Mesenchymal stem cell (in vitro differentiated cells and primary cell): Measurements from ENCODE around the gene HBS1L.

Experiments
- DNase-seq: peaks from one replicate; pipeline ENCODE4 v3.0.0-alpha.2; 2013
- H2AFZ ChIP-seq: one replicate; pipeline ENCODE4 v1.6.1; 2013; ENCODE audit warnings: low read depth, mild to moderate bottlenecking, control low read depth, inconsistent platforms, low read length, moderate library complexity
- H2AK5ac ChIP-seq: 2 replicates; pipeline ENCODE4 v1.6.1; 2013; ENCODE audit warnings: low read length, moderate library complexity, mild to moderate bottlenecking, inconsistent platforms; ENCODE audit not compliant: severe bottlenecking
- H2BK120ac ChIP-seq: one replicate; pipeline ENCODE4 v1.6.1; 2013; ENCODE audit warnings: low read depth, mild to moderate bottlenecking, inconsistent platforms, low read length, moderate library complexity
- H2BK12ac ChIP-seq, 2 experiments: one replicate each; pipeline ENCODE4 v1.6.1; 2013; ENCODE audit warnings: inconsistent platforms in 2 of 2, low read length in 2 of 2, mild to moderate bottlenecking in 2 of 2, moderate library complexity in 2 of 2, control low read depth in 1 of 2
- H2BK15ac ChIP-seq: one replicate; pipeline ENCODE4 v1.6.1; 2013; ENCODE audit warnings: mild to moderate bottlenecking, low read depth, inconsistent platforms; ENCODE audit not compliant: poor library complexity, severe bottlenecking
- H2BK5ac ChIP-seq: 2 replicates; pipeline ENCODE4 v1.6.1; 2013; ENCODE audit warnings: low read depth, mild to moderate bottlenecking, low read length, control low read depth, inconsistent platforms; ENCODE audit not compliant: poor library complexity, severe bottlenecking
- H3K14ac ChIP-seq, 2 experiments: one replicate each; pipeline ENCODE4 v1.6.1; 2013; ENCODE audit warnings: inconsistent platforms in 2 of 2, low read length in 2 of 2, control low read depth in 1 of 2, mild to moderate bottlenecking in 1 of 2, moderate library complexity in 1 of 2
- H3K18ac ChIP-seq, 2 experiments: one replicate each; pipeline ENCODE4 v1.6.1; 2013; ENCODE audit warnings: inconsistent platforms in 2 of 2, low read length in 2 of 2, control low read depth in 1 of 2, low read depth in 1 of 2, mild to moderate bottlenecking in 1 of 2
- H3K23ac ChIP-seq, 2 experiments: one replicate each; pipeline ENCODE4 v1.6.1; 2013; ENCODE audit warnings: inconsistent platforms in 2 of 2, low read length in 2 of 2, mild to moderate bottlenecking in 2 of 2, moderate library complexity in 2 of 2, control low read depth in 1 of 2
- H3K27ac ChIP-seq: 2 replicates; pipeline ENCODE4 v1.5.1; 2013; ENCODE audit warnings: mild to moderate bottlenecking, moderate library complexity, low read length, control low read depth, inconsistent platforms; ENCODE audit not compliant: poor library complexity, severe bottlenecking
- H3K27me3 ChIP-seq, 2 experiments: 2 replicates each; pipeline versions ENCODE4 v1.6.1 to v1.7.0; 2013; ENCODE audit warnings: low read length in 2 of 2, mild to moderate bottlenecking in 2 of 2, moderate library complexity in 2 of 2, control low read depth in 1 of 2, inconsistent platforms in 1 of 2; ENCODE audit not compliant: control insufficient read depth in 1 of 2, insufficient read depth in 1 of 2
- H3K36me3 ChIP-seq, 2 experiments: 2 replicates each; pipeline versions ENCODE4 v1.6.1 to v1.7.0; 2013; ENCODE audit warnings: low read length in 2 of 2, control low read depth in 1 of 2, inconsistent platforms in 1 of 2, low read depth in 1 of 2, mild to moderate bottlenecking in 1 of 2; ENCODE audit not compliant: insufficient read depth in 2 of 2, control insufficient read depth in 1 of 2
- H3K4ac ChIP-seq, 2 experiments: one replicate each; pipeline ENCODE4 v1.6.1; 2013; ENCODE audit warnings: inconsistent platforms in 2 of 2, low read length in 2 of 2, mild to moderate bottlenecking in 2 of 2, moderate library complexity in 2 of 2, control low read depth in 1 of 2, low read depth in 1 of 2
- H3K4me1 ChIP-seq: 2 replicates; pipeline ENCODE4 v1.6.1; 2013; ENCODE audit warnings: low read depth, low read length, control low read depth; ENCODE audit not compliant: control insufficient read depth, insufficient read depth
- H3K4me2 ChIP-seq: 2 replicates; pipeline ENCODE4 v1.6.1; 2013; ENCODE audit warnings: low read length, mild to moderate bottlenecking, inconsistent platforms; ENCODE audit not compliant: poor library complexity, severe bottlenecking
- H3K4me3 ChIP-seq, 2 experiments: 2 replicates each; pipeline versions ENCODE4 v1.5.1 to v1.7.0; 2013; ENCODE audit warnings: low read length in 2 of 2, mild to moderate bottlenecking in 2 of 2, control low read depth in 1 of 2, low read depth in 1 of 2; ENCODE audit not compliant: insufficient read depth in 1 of 2
- H3K79me1 ChIP-seq: replicated peaks from 2 replicates; pipeline ENCODE4 v1.6.1; 2013; ENCODE audit warnings: mild to moderate bottlenecking, control low read depth, low read length, inconsistent platforms; ENCODE audit not compliant: poor library complexity, severe bottlenecking
- H3K9ac ChIP-seq: 2 replicates; pipeline ENCODE4 v1.7.0; 2013; ENCODE audit warnings: mild to moderate bottlenecking, low read length, moderate library complexity
- H3K9me3 ChIP-seq: 2 replicates; pipeline ENCODE4 v1.7.0; 2013; ENCODE audit warnings: mild to moderate bottlenecking, low read length; ENCODE audit not compliant: control insufficient read depth
- H4K8ac ChIP-seq: one replicate; pipeline ENCODE4 v1.6.1; 2013; ENCODE audit warnings: inconsistent platforms, mild to moderate bottlenecking, low read length, moderate library complexity
- H4K91ac ChIP-seq: one replicate; pipeline ENCODE4 v1.6.1; 2013; ENCODE audit warnings: mild to moderate bottlenecking, low read length, inconsistent platforms
- WGBS: methylation state at CpG from one replicate; pipeline ENCODE4 v1.1.7; 2013; ENCODE audit warnings: mixed read lengths; 5-methylcytosine and 5-hydroxymethylcytosine counted together

Gene HBS1L

DNA sequence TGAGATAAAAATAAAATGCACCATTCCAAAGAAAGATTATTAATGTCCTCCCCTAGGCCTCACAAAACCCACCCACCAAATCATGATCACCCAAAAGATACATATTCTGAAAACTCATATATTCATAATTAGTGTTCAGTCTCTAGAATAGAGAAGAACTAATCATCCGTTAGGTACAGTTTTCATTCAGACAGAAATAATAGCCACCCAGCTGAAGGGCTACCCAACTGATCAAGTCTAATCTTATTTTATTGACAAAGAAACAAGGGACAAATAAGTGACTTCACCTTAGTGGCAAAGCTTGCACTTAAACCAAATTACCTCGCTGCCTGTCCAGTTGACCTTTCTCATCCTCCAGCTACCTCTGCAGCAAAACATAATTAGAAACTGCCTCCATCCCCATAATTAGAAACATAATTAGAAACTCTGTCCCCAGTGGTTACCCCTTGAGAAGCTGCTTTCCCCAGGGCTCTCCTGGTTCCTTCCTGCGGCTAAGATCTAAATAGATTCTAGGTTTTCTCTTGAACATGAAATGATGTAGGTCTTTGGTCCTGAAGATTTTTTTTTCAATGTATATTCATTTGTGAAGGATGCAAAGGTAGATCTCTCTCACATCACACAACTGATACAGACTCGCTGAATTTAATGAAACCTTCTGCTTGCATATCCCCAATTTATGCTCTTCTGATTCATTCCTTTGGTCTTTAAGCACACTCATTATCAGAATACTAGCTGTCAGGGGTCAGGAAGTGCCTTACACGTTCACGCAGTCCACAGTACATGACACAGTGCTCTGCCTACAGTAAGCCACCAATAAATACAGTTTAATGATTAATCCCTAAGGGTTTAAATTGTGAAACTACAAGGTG, 46.3 kb downstream of the HBS1L start:
- 94% methylated on average over 3 of the region's 6 CpGs for WGBS
- Histone ChIP-seq H4K91ac (no peak overlapping the region), H3K27ac (no peak overlapping the region)

DNA sequence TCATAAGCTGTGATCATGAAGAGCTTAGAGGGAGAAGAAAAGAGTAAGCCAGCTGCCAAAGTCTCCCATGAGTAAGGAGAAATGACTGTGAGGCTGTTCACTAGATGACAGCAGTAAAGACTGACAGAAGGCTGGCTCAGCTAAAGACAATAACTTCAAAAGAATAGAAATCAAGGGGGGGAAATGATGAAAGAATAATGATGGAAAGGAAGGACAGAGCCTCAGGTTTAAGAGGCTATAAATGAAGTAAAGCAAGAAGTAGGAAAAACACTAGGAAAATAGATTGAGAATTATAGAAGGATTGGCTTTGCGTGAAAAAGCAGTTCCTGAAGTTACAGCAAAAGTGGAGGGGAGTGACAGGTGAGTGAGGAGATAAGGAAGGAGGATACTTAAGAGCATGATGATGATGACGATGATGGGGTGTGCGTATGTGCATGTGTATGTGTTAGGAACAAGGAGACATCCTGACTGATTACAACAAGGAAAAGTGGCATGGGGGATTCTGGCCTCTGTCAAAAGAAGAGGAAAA, 48.2 kb downstream of the HBS1L start:
- Histone ChIP-seq H2BK15ac (no peak overlapping the region), H3K4ac (no peak overlapping the region), H2BK5ac (no peak overlapping the region), H3K4me3 (no peak overlapping the region), H4K91ac (no peak overlapping the region), H3K23ac (no peak overlapping the region), H3K36me3 (peaks cover 0 to 2% of the 10 kb centered on the region in 2 experiments), H2BK12ac (no peak overlapping the region), H3K18ac (no peak overlapping the region), H3K9me3 (no peaks in the 10 kb centered on the region), H2AFZ (no peak overlapping the region), H3K27ac (no peak overlapping the region), H3K9ac (no peak overlapping the region), H2AK5ac (no peak overlapping the region), H3K27me3 (no peaks in the 10 kb centered on the region), H3K79me1 (peaks cover 17% of the 10 kb centered on the region), H3K14ac (no peak overlapping the region), H3K4me2 (no peak overlapping the region), H3K4me1 (no peaks in the 10 kb centered on the region), H4K8ac (no peak overlapping the region), H2BK120ac (no peak overlapping the region)
- no peak for DNase-seq
- WGBS: 97% methylated on average over 3 of the region's 3 CpGs

More for the DNA sequence above, 46.3 kb downstream of the HBS1L start:
- Histone ChIP-seq H2BK120ac (no peak overlapping the region), H3K14ac (no peak overlapping the region), H2BK12ac (no peak overlapping the region), H3K9me3 (no peaks in the 10 kb centered on the region), H3K79me1 (peaks cover 19% of the 10 kb centered on the region), H3K27me3 (no peaks in the 10 kb centered on the region), H3K4me3 (no peak overlapping the region), H3K4ac (no peak overlapping the region), H3K4me1 (no peaks in the 10 kb centered on the region), H4K8ac (no peak overlapping the region), H2AFZ (no peak overlapping the region), H2BK15ac (no peak overlapping the region), H3K36me3 (no peaks in the 10 kb centered on the region), H3K23ac (no peak overlapping the region), H3K9ac (no peak overlapping the region), H2BK5ac (no peak overlapping the region), H3K4me2 (no peak overlapping the region), H2AK5ac (no peak overlapping the region), H3K18ac (no peak overlapping the region)
- DNase-seq: no peak

DNA sequence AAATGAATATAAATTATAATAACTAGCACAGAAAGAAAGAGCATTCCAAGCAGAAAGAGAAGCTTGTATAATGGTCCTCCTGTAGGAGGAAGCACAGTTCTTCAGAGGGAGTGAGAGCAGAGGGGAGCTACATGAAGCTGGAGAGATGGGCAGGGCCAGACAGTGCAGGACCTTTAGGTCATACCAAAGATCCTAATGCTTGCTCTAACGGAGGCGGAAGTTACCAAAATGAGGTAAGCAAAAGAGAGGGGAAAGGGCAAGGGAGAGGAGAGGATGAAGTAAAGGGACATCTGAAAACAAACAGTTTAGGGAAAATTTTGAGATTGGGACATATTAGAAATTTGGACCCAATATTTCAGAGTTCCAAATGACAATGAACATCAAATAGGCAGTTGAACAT, 50.2 kb downstream of the HBS1L start:
- Histone ChIP-seq H2BK120ac (no peak overlapping the region), H3K23ac (no peak overlapping the region), H2AK5ac (no peak overlapping the region), H4K91ac (no peak overlapping the region), H3K18ac (no peak overlapping the region), H3K79me1 (peaks cover 13% of the 10 kb centered on the region), H2AFZ (no peak overlapping the region), H3K14ac (no peak overlapping the region), H2BK12ac (no peak overlapping the region), H3K27ac (no peak overlapping the region), H2BK15ac (no peak overlapping the region), H3K9me3 (no peaks in the 10 kb centered on the region), H3K36me3 (peaks cover 0 to 11% of the 10 kb centered on the region in 2 experiments), H3K4me1 (no peaks in the 10 kb centered on the region), H3K9ac (no peak overlapping the region), H3K4ac (no peak overlapping the region), H3K27me3 (no peaks in the 10 kb centered on the region), H4K8ac (no peak overlapping the region), H3K4me2 (no peak overlapping the region), H3K4me3 (no peak overlapping the region), H2BK5ac (no peak overlapping the region)
- DNase-seq: no peak
- 96% methylated on average over 2 of the region's 2 CpGs for WGBS

DNA sequence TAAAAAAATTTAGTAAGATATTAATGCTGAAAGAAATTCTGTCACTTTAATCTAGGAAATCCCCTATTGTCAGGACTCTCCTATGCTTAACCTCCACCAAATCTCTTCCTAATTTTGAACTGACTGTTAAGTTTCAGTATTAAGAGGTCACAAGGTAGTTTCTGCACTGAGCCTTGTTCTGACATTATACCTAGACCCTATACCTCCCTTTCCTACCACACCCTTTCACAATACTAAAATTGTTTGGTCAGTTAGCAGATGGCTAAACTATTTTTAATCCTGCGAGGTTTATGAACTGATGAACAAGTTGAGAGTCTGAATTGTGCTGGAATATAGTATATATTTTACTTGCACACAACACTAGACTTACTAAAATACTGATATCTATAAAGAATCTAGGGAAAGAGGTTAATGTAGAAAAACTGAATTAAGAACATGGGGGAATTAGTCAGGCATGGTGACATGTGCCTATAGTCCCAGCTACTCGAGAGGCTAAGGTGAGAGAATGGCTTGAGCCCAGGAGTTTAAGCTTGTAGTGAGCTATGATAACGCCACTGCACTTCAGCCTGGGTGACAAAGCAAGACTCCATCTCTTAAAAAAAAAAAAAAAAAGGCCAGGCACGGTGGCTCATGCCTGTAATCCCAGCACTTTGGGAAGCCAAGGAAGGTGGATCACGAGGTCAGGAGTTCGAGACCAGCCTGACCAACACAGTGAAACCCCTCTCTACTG, 51.5 kb downstream of the HBS1L start:
- Histone ChIP-seq H3K14ac (no peak overlapping the region), H2BK12ac (no peak overlapping the region), H3K27me3 (no peaks in the 10 kb centered on the region), H2BK15ac (no peak overlapping the region), H4K91ac (no peak overlapping the region), H3K4me2 (no peak overlapping the region), H4K8ac (no peak overlapping the region), H3K23ac (no peak overlapping the region), H3K27ac (no peak overlapping the region), H2AK5ac (no peak overlapping the region), H2BK120ac (no peak overlapping the region), H3K79me1 (peaks cover 11% of the 10 kb centered on the region), H3K4me1 (no peaks in the 10 kb centered on the region), H2BK5ac (no peak overlapping the region), H3K9me3 (no peaks in the 10 kb centered on the region), H3K18ac (no peak overlapping the region), H2AFZ (no peak overlapping the region), H3K9ac (no peak overlapping the region), H3K4ac (no peak overlapping the region), H3K36me3 (peaks cover 0 to 11% of the 10 kb centered on the region in 2 experiments), H3K4me3 (no peak overlapping the region)
- WGBS: 90% methylated on average over 5 of the region's 6 CpGs
- no peak for DNase-seq
